OCI-LY7 (cell line): ENCODE results near the gene SGO2. TPM values are rescaled to one million over a fixed set of nuclear protein-coding genes. Genes with fewer than 3 reads are reported as not detected.
"Not testable (repeated sequence)": the region's sequence is repeated elsewhere in the genome, so short reads cannot be mapped to it uniquely, and the experiment has no call there.

Experiments
- BruUV-seq: library from RNA; stranded (reverse); fragments of 400-500 nt; replicated peaks from 2 replicates; lab custom pipeline; 2021; lab: Mats Ljungman, UMichigan
- CTCF ChIA-PET: fragments of 300-600 bp; sonication (Branson Sonifier 250); formaldehyde crosslinking; loops from one replicate; lab custom pipeline; 2022; ENCODE audit warnings: antibody characterized with exemption; ENCODE audit not compliant: unreplicated experiment; lab: Charles Lee
- POLR2A ChIA-PET: fragments of 300-600 bp; sonication (Branson Sonifier 250); formaldehyde crosslinking; loops from one replicate; lab custom pipeline; 2022; ENCODE audit warnings: antibody characterized with exemption; lab: Charles Lee
- DNase-seq: peaks from one replicate; pipeline ENCODE4 v3.0.0-alpha.2; 2015; ENCODE audit warnings: low spot score
- H2AFZ ChIP-seq: fragments of 200-600 bp; sonication (generic), shearing (Covaris generic); 2 replicates; pipeline ENCODE4 v1.6.1; 2014; ENCODE audit warnings: mild to moderate bottlenecking, antibody characterized with exemption, low read length, moderate library complexity
- H3K27ac ChIP-seq: fragments of 200-600 bp; sonication (generic); 2 replicates; pipeline ENCODE4 v1.5.1; 2014; ENCODE audit warnings: mixed run types, low read depth, mild to moderate bottlenecking, moderate library complexity, low read length, inconsistent platforms; ENCODE audit not compliant: poor library complexity, severe bottlenecking
- H3K36me3 ChIP-seq: fragments of 200-600 bp; sonication (generic); 2 replicates; pipeline ENCODE4 v1.6.1; 2014; ENCODE audit warnings: mild to moderate bottlenecking, antibody characterized with exemption, low read length, moderate library complexity, mixed read lengths; ENCODE audit not compliant: insufficient read depth
- H3K4me1 ChIP-seq: fragments of 200-600 bp; sonication (generic); 2 replicates; pipeline ENCODE4 v1.5.1; 2014; ENCODE audit warnings: mild to moderate bottlenecking, low read length; ENCODE audit not compliant: insufficient read depth, poor library complexity, severe bottlenecking
- H3K4me2 ChIP-seq: fragments of 200-600 bp; sonication (generic); 2 replicates; pipeline ENCODE4 v1.6.1; 2014; ENCODE audit warnings: mild to moderate bottlenecking, low read length
- H3K4me3 ChIP-seq: fragments of 200-600 bp; sonication (generic); 2 replicates; pipeline ENCODE4 v1.5.1; 2014; ENCODE audit warnings: mild to moderate bottlenecking, low read depth, low read length; ENCODE audit not compliant: poor library complexity, severe bottlenecking
- H3K79me2 ChIP-seq: fragments of 200-600 bp; sonication (generic); 2 replicates; pipeline ENCODE4 v1.6.1; 2016; ENCODE audit warnings: low read depth, mild to moderate bottlenecking, low read length, moderate library complexity, mixed read lengths; ENCODE audit not compliant: insufficient read depth
- H3K9me2 ChIP-seq: fragments of 200-600 bp; sonication (generic); 2 replicates; pipeline ENCODE4 v1.6.1; 2016; ENCODE audit warnings: mild to moderate bottlenecking, low read length, mixed read lengths; ENCODE audit not compliant: insufficient read depth
- H3K9me3 ChIP-seq: fragments of 200-600 bp; sonication (generic); 2 replicates; pipeline ENCODE4 v1.6.1; 2014; ENCODE audit warnings: mild to moderate bottlenecking, mixed run types, low read length, mixed read lengths
- H4K20me1 ChIP-seq: fragments of 200-600 bp; sonication (generic); 2 replicates; pipeline ENCODE4 v1.6.1; 2014; ENCODE audit warnings: mild to moderate bottlenecking, antibody characterized with exemption, low read length, moderate library complexity, mixed read lengths; ENCODE audit not compliant: insufficient read depth
- EZH2phosphoT487 ChIP-seq: fragments of 200-600 bp; sonication (generic); IDR thresholded peaks from 2 replicates; pipeline ENCODE4 v1.6.1; 2018; ENCODE audit warnings: low read depth, borderline replicate concordance, mild to moderate bottlenecking, mixed run types, antibody characterized with exemption, low read length, moderate library complexity, mixed read lengths
- intact Hi-C: fragments of 100-400 bp; cut with micrococcal nuclease; formaldehyde crosslinking; loops from one replicate; pipeline ENCODE4 v1.10.0; 2022; ENCODE audit not compliant: unreplicated experiment
- total RNA-seq, 2 experiments: library from RNA; depleted of rRNA in 1 of 2; stranded (reverse); fragments of >200 nt in 1 of 2; shearing (Covaris generic) in 1 of 2; gene quantifications; 2 replicates each; pipeline ENCODE4 v1.2.3, GENCODE V29; 2014 to 2022
- TF ChIP-seq, protein P1 (sequence below): fragments of 200-600 bp; sonication (generic); conservative IDR thresholded peaks from 2 replicates; pipeline ENCODE4 v1.5.1; 2014; ENCODE audit warnings: mild to moderate bottlenecking, antibody characterized with exemption, low read length, moderate library complexity, mixed read lengths

The SGO2 gene
- total RNA-seq, 2 experiments from 2014 or later, result 29.3 to 55.3 TPM

DNA sequence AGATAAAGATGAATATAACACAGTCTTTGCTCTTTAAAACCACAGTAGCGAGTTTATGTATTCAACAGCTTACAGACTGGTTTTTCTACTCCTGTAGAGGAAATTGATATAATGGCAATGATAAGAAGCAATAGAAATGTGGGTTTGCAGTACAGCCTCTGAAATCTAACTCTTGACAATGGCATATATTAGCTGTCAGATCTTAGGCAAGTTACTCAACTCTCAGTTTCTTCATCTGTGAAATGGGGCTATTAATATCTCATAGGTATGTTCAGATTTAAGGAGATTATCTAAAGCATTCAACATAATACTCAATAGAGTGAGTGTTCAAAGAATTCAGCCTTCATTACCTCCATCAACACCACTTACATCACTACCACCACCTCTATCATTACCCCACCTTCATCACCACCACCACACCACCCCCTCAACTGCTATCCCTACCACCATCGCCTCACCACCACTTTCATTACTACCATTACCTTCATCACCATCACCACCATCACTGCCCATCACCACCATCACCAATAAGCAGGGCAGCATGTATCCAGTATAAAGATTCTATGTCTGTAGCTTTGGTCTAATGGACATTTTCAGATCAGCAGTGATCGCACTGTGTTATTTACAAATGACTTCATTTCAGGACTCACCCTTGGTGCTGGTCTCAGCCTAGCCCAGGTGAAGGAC is 82.5 kb downstream of the SGO2 start:
- Histone ChIP-seq H3K4me2 (no peak overlapping the region), H3K36me3 (no peaks in the 10 kb centered on the region), H3K4me1 (no peaks in the 10 kb centered on the region), H3K9me3 (no peaks in the 10 kb centered on the region), H3K79me2 (no peaks in the 10 kb centered on the region), H2AFZ (no peak overlapping the region), H4K20me1 (no peaks in the 10 kb centered on the region), H3K9me2 (no peaks in the 10 kb centered on the region), H3K27ac (no peak overlapping the region), H3K4me3 (no peak overlapping the region)
- no peak for DNase-seq
- intact Hi-C loops, result no loop called here
- no peak for TF ChIP-seq EZH2phosphoT487
- TF ChIP-seq, protein P1, sequence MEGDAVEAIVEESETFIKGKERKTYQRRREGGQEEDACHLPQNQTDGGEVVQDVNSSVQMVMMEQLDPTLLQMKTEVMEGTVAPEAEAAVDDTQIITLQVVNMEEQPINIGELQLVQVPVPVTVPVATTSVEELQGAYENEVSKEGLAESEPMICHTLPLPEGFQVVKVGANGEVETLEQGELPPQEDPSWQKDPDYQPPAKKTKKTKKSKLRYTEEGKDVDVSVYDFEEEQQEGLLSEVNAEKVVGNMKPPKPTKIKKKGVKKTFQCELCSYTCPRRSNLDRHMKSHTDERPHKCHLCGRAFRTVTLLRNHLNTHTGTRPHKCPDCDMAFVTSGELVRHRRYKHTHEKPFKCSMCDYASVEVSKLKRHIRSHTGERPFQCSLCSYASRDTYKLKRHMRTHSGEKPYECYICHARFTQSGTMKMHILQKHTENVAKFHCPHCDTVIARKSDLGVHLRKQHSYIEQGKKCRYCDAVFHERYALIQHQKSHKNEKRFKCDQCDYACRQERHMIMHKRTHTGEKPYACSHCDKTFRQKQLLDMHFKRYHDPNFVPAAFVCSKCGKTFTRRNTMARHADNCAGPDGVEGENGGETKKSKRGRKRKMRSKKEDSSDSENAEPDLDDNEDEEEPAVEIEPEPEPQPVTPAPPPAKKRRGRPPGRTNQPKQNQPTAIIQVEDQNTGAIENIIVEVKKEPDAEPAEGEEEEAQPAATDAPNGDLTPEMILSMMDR, result no peak
- ChIA-PET CTCF (no interaction called here), POLR2A (no interaction called here)
- no TSS peak for BruUV-seq

DNA sequence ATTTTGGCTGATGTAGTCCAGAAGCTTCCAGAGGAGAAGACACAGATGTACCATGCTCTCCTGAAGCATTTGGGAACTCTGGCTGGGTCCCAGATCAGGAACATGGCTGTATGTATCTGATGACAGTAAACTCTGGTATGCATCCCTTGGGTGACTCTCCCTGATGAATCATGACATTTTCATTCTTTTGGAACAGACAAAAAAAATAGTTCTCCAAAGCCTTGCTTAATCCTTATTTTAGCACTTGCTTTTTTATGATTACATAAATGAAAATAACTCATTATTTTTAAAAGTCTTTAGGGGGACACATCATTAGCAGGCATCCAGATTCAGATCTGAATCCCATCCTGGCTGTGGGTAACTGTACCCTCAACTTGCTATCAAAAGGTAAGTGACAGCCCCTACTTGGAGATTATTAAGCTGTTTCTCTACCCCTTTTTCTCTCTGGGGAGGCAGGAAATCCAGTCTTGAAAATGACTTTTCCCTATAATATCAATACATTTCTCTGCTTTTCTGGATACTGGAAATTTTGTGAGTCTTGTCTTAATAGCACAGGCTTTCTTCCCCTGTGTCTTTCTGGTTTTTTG is 83.1 kb downstream of the SGO2 start:
- no peak overlapping the region for H2AFZ ChIP-seq
- no TSS peak for BruUV-seq

DNA sequence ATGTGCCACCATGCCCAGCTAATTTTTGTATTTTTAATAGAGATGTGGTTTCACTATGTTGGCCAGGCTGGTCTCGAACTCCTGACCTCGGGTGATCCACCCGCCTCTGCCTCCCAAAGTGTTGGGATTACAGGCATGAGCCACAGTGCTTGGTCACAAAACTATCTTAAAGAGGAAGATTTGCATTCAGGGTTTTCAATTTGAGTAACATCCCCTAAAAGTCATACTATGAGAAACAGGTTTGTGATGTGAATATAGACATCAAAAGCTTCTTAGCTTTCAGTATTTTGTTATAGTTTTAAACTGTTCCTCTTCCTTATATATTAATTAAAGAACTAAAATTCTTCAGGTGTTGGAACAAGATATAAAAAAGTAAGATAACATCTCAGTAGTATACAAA is 84.2 kb downstream of the SGO2 start:
- BruUV-seq, H3K27ac ChIP-seq, H3K4me3 ChIP-seq, H3K9me3 ChIP-seq, H3K36me3 ChIP-seq, DNase-seq, H4K20me1 ChIP-seq, H3K9me2 ChIP-seq, CTCF ChIA-PET, H3K79me2 ChIP-seq, H3K4me2 ChIP-seq, H2AFZ ChIP-seq, H3K4me1 ChIP-seq, POLR2A ChIA-PET, intact Hi-C loops: not testable (repeated sequence)

More for the DNA sequence above, 83.1 kb downstream of the SGO2 start:
- no peak overlapping the region for H3K4me2 ChIP-seq
- no peaks in the 10 kb centered on the region for H3K4me1 ChIP-seq
- POLR2A ChIA-PET, result no interaction called here
- TF ChIP-seq, protein P1, result no peak
- no peak for TF ChIP-seq EZH2phosphoT487
- H3K9me2 ChIP-seq, result no peaks in the 10 kb centered on the region
- DNase-seq, result no peak
- H3K9me3 ChIP-seq, result no peaks in the 10 kb centered on the region
- no peaks in the 10 kb centered on the region for H4K20me1 ChIP-seq
- no peak overlapping the region for H3K4me3 ChIP-seq
- no peaks in the 10 kb centered on the region for H3K79me2 ChIP-seq
- CTCF ChIA-PET, result no interaction called here
- intact Hi-C loops, result no loop called here
- H3K36me3 ChIP-seq, result no peaks in the 10 kb centered on the region
- H3K27ac ChIP-seq, result no peak overlapping the region
